HepG2 (cell line): ENCODE data around the gene ZNF771. TPM values are rescaled to one million over a fixed set of nuclear protein-coding genes. Genes with fewer than 3 reads are reported as not detected.

Experiments used
- ARID5B ChIP-seq: IDR thresholded peaks from 2 replicates; pipeline ENCODE4 v1.4.0; 2020; ENCODE audit warnings: mild to moderate bottlenecking, missing genetic modification reagents
- DNMT1 ChIP-seq: sonication (generic); formaldehyde crosslinking; IDR thresholded peaks from 2 replicates; pipeline ENCODE4 v1.5.1; 2020; ENCODE audit warnings: mild to moderate bottlenecking, missing genetic modification reagents
- EZH2 ChIP-seq: conservative IDR thresholded peaks from 2 replicates; pipeline ENCODE4 v1.6.1; 2012; ENCODE audit warnings: mild to moderate bottlenecking, low read depth, low read length, moderate library complexity
- GPBP1L1 ChIP-seq: sonication (generic); formaldehyde crosslinking; IDR thresholded peaks from 2 replicates; pipeline ENCODE4 v1.5.0; 2020; ENCODE audit warnings: mild to moderate bottlenecking, missing genetic modification reagents
- HMG20A ChIP-seq: IDR thresholded peaks from 2 replicates; pipeline ENCODE4 v1.6.1; 2016; ENCODE audit warnings: borderline replicate concordance
- KAT2B ChIP-seq: fragments of 150-350 bp; IDR thresholded peaks from 2 replicates; pipeline ENCODE4 v1.6.1; 2014; ENCODE audit warnings: low read depth, low read length, borderline replicate concordance
- KLF6 ChIP-seq: IDR thresholded peaks from 2 replicates; pipeline ENCODE4 v1.8.0; 2016; ENCODE audit warnings: missing biosample characterization, missing genetic modification reagents
- MXD4 ChIP-seq: IDR thresholded peaks from 2 replicates; pipeline ENCODE4 v1.6.1; 2016; ENCODE audit warnings: mild to moderate bottlenecking, missing biosample characterization, missing genetic modification reagents
- NCOR1 ChIP-seq: fragments of 200-600 bp; sonication (generic); IDR thresholded peaks from 2 replicates; pipeline ENCODE4 v1.7.0; 2017; ENCODE audit warnings: antibody characterized with exemption, low read length, borderline replicate concordance
- NFIC ChIP-seq: IDR thresholded peaks from 2 replicates; pipeline ENCODE4 v1.6.1; 2012; ENCODE audit warnings: mild to moderate bottlenecking, low read length, inconsistent platforms
- STAG1 ChIP-seq: sonication (generic); formaldehyde crosslinking; IDR thresholded peaks from 2 replicates; pipeline ENCODE4 v1.4.0; 2020; ENCODE audit warnings: missing genetic modification reagents
- TBX3 ChIP-seq: fragments of 450-650 bp; IDR thresholded peaks from 2 replicates; pipeline ENCODE4 v1.6.1; 2017; ENCODE audit warnings: antibody characterized with exemption, mild to moderate bottlenecking, inconsistent platforms, borderline replicate concordance
- ZMYM3 ChIP-seq: sonication (generic); formaldehyde crosslinking; IDR thresholded peaks from 2 replicates; pipeline ENCODE4 v1.5.1; 2020; ENCODE audit warnings: mild to moderate bottlenecking, missing genetic modification reagents
- ZNF121 ChIP-seq: sonication (generic); formaldehyde crosslinking; IDR thresholded peaks from 2 replicates; pipeline ENCODE4 v1.5.0; 2020; ENCODE audit warnings: mild to moderate bottlenecking, missing genetic modification reagents
- ZNF224 ChIP-seq: sonication (generic); formaldehyde crosslinking; IDR thresholded peaks from 2 replicates; pipeline ENCODE4 v1.5.0; 2020; ENCODE audit warnings: mild to moderate bottlenecking, missing genetic modification reagents
- ZNF260 ChIP-seq: sonication (generic); formaldehyde crosslinking; IDR thresholded peaks from 2 replicates; pipeline ENCODE4 v1.4.0; 2020; ENCODE audit warnings: missing genetic modification reagents, low read depth, mild to moderate bottlenecking, borderline replicate concordance
- ZNF337 ChIP-seq: sonication (generic); formaldehyde crosslinking; IDR thresholded peaks from 2 replicates; pipeline ENCODE4 v1.5.1; 2020; ENCODE audit warnings: missing genetic modification reagents, low read depth, mild to moderate bottlenecking, borderline replicate concordance
- ZNF431 ChIP-seq: sonication (generic); formaldehyde crosslinking; IDR thresholded peaks from 2 replicates; pipeline ENCODE4 v1.9.0; 2022; ENCODE audit warnings: missing genetic modification reagents, low read depth, mild to moderate bottlenecking, borderline replicate concordance
- ZNF460 ChIP-seq: sonication (generic); formaldehyde crosslinking; IDR thresholded peaks from 2 replicates; pipeline ENCODE4 v1.5.1; 2020; ENCODE audit warnings: missing genetic modification reagents, mild to moderate bottlenecking, borderline replicate concordance
- ZNF503 ChIP-seq: sonication (generic); formaldehyde crosslinking; IDR thresholded peaks from 2 replicates; pipeline ENCODE4 v1.4.0; 2020; ENCODE audit warnings: missing genetic modification reagents
- ZNF747 ChIP-seq: sonication (generic); formaldehyde crosslinking; IDR thresholded peaks from 2 replicates; pipeline ENCODE4 v1.8.1; 2023; ENCODE audit warnings: missing genetic modification reagents, mild to moderate bottlenecking, borderline replicate concordance
- polyA plus RNA-seq, 8 experiments: library from polyadenylated mRNA; depleted of rRNA in 3 of 8; stranded (reverse) in 7 of 8; unstranded in 1 of 8; fragments of >200 nt; fragmentation: Illumina TruSeq in 4 of 8; extraction: Trizol in 4 of 8; gene quantifications; 2 replicates each; pipeline versions ENCODE4 v1.2.1 to v1.2.3, GENCODE V29; 2011 to 2016; ENCODE audit warnings: low read depth in 4 of 8, missing spikeins in 1 of 8, mixed read lengths in 1 of 8; ENCODE audit not compliant: insufficient read depth in 1 of 8
- total RNA-seq, 5 experiments: library from RNA; depleted of rRNA; stranded (reverse); fragments of >200 nt; fragmentation: Illumina TruSeq; extraction: Trizol; gene quantifications; 2 replicates each; pipeline ENCODE4 v1.2.3, GENCODE V29; 2016; ENCODE audit warnings: low read depth in 1 of 5
- TF ChIP-seq, protein P1 (sequence below): IDR thresholded peaks from 2 replicates; pipeline ENCODE4 v1.6.1; 2016; ENCODE audit warnings: missing compliant biosample characterization, missing genetic modification reagents, borderline replicate concordance

Gene ZNF771
- total and polyA plus RNA-seq, 2 of the 13 experiments (the other 11 are each of a cell fraction or from before 2014, with no cell fraction given): 5.0 to 11.8 TPM

DNA sequence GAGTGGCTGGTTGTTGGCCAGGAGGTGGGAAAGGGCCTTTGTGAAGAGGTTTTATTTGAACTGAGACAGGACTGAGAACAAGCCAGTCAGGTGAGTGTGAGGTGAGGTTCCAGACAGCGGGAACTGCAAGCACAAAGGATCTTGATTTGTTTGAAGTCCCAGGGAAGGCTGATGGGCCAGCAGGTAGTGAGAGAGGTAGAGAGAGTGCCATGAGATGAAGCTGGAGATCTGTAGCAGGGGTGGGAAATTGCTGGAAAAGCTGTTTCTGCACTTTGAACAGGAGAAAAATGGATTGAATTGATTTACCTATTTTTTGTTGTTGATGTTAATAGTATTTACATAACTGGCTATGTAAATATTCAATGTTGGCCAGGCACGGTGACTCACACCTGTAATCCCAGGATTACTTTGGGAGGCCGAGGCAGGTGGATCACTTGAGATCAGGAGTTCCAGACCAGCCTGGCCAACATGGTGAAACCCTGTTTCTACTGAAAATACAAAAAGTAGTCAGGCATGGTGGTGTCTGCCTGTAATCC, 30.2 kb downstream of the ZNF771 start (continued):
- TF ChIP-seq NCOR1 (0 out of 2 replicates have a peak, but pooled peaks have one; percentile 42), KLF6 (CRISPR knock-in tag) (no peak), ZNF747 (no peak; the same call in 1 of the 2 replicates), GPBP1L1 (CRISPR knock-in tag) (no peak), ZNF431 (0 out of 2 replicates have a peak, but pooled peaks have one; percentile 20), ZNF224 (CRISPR knock-in tag) (0 out of 2 replicates have a peak, but pooled peaks have one; percentile 37), ZMYM3 (CRISPR knock-in tag) (peak; percentile 55), NFIC (peak; percentile 45; the same call in 1 of the 2 replicates), ZNF460 (CRISPR knock-in tag) (peak; percentile 81; the same call in 1 of the 2 replicates), ZNF121 (CRISPR knock-in tag) (peak; percentile 7; the same call in 1 of the 2 replicates), ZNF260 (CRISPR knock-in tag) (no peak), MXD4 (CRISPR knock-in tag) (0 out of 2 replicates have a peak, but pooled peaks have one; percentile 13), EZH2 (no peak), DNMT1 (CRISPR knock-in tag) (no peak), STAG1 (CRISPR knock-in tag) (no peak), ARID5B (CRISPR knock-in tag) (peak; percentile 73), HMG20A (CRISPR knock-in tag) (peak; percentile 60; the same call in 1 of the 2 replicates), KAT2B (peak; percentile 95), ZNF503 (CRISPR knock-in tag) (peak; percentile 56; the same call in 1 of the 2 replicates), ZNF337 (peak; percentile 49; the same call in 1 of the 2 replicates), TBX3 (peak; percentile 84; the same call in 1 of the 2 replicates)
- TF ChIP-seq, protein P1, sequence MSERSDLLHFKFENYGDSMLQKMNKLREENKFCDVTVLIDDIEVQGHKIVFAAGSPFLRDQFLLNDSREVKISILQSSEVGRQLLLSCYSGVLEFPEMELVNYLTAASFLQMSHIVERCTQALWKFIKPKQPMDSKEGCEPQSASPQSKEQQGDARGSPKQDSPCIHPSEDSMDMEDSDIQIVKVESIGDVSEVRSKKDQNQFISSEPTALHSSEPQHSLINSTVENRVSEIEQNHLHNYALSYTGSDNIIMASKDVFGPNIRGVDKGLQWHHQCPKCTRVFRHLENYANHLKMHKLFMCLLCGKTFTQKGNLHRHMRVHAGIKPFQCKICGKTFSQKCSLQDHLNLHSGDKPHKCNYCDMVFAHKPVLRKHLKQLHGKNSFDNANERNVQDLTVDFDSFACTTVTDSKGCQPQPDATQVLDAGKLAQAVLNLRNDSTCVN (CRISPR knock-in tag): no peak
